Measurements from ENCODE around the gene FAM76A.

- no peak for TF ChIP-seq CTCF (optimal IDR thresholded peaks at IDR 0.05 in 1 of 3, IDR thresholded peaks at IDR 0.05 in 1 of 3, conservative IDR thresholded peaks at IDR 0.05 in 1 of 3; ENCODE audit: extremely low read depth in 1 of 3, insufficient read depth in 2 of 3, low read length in 3 of 3)
- TF ChIP-seq EZH2 (IDR thresholded peaks at IDR 0.05; ENCODE audit: low read length), result no peak
Observed at GRCh38 chr1:27773826-27774445, 48.2 kb downstream of the FAM76A start.
